GM19023 (cell line): ENCODE measurements around the gene FAM120B.
"Not testable (repeated sequence)": the region's sequence is repeated elsewhere in the genome, so short reads cannot be mapped to it uniquely, and the experiment has no call there.

Source experiments
- ATAC-seq: cut with Tn5 transposase; IDR thresholded peaks from one replicate; pipeline ENCODE4 v1.9.1; 2021; ENCODE audit warnings: mild to moderate bottlenecking, moderate library complexity; ENCODE audit not compliant: unreplicated experiment

The FAM120B gene

GRCh38 chr6:170355190-170355589 is 48.6 kb downstream of the FAM120B start:
- not testable (repeated sequence) for ATAC-seq

DNA sequence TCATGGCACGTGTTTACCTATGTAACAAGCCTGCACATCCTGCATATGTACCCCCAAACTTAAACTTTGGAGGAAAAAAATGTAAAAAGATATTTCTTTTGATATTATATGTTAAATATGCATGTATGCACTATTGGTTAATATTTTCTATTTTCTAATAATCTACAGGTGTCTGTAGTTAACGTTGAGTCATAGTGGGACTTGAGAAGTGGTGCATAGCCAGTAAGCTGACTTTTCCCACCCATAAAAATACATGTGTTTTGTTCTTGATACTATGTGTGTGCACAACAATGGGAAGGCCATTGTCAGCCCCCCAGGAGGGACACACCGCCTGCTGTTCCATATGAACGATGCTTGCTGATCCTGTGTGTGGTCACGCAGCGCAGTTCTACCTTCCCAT is 49.1 kb downstream of the FAM120B start:
- no peak for ATAC-seq

- ATAC-seq = no peak
Observed at GRCh38 chr6:170357812-170358211, 51.3 kb downstream of the FAM120B start.

GRCh38 chr6:170358496-170358895 is 51.9 kb downstream of the FAM120B start:
- ATAC-seq = no peak

- ATAC-seq = no peak
Observed at GRCh38 chr6:170360476-170360875, 53.9 kb downstream of the FAM120B start.

DNA sequence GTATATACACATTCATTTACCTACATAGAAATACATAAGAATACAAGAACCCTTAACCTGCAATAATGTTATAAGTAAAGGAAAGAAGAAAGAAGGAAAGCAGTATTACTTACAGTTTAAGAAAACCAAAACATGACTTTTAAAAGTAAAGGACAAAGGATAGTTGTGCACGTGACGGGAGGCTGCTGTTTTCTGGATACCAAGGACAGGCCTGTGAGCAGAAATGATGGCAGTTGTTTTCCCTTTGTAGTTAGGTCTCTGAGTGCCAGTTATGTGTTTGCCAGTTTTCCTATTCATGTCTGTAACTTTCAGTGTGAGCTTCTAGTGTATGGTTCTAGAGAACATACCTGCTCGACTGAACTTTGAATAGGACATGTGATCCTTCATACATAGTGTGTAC is 54.8 kb downstream of the FAM120B start:
- ATAC-seq = no peak

- ATAC-seq = no peak
Observed at GRCh38 chr6:170362121-170362520, 55.6 kb downstream of the FAM120B start.

DNA sequence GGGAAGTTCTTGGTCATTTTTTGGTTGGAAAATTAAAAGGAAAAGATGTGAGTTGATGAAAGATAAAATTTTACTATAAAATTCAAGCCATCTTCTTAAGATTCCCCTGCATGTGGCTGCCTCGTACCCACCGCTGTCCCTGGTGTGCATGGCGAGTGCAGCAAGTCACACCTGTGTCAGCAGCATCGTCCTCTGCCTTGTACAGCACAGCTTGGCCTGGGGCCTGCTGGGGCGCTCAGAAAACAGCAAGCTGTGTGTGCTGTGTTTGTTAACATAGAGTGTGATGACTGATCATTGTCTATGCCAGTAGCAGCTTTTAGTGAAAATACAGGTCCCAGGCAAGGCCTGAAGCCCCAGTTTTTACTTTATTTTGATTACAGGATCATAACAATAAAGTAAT is 56.7 kb downstream of the FAM120B start:
- ATAC-seq = no peak

- ATAC-seq = no peak
Observed at GRCh38 chr6:170365121-170365520, 58.6 kb downstream of the FAM120B start.

- no peak for ATAC-seq
Observed at GRCh38 chr6:170365593-170365992, 59.0 kb downstream of the FAM120B start.

DNA sequence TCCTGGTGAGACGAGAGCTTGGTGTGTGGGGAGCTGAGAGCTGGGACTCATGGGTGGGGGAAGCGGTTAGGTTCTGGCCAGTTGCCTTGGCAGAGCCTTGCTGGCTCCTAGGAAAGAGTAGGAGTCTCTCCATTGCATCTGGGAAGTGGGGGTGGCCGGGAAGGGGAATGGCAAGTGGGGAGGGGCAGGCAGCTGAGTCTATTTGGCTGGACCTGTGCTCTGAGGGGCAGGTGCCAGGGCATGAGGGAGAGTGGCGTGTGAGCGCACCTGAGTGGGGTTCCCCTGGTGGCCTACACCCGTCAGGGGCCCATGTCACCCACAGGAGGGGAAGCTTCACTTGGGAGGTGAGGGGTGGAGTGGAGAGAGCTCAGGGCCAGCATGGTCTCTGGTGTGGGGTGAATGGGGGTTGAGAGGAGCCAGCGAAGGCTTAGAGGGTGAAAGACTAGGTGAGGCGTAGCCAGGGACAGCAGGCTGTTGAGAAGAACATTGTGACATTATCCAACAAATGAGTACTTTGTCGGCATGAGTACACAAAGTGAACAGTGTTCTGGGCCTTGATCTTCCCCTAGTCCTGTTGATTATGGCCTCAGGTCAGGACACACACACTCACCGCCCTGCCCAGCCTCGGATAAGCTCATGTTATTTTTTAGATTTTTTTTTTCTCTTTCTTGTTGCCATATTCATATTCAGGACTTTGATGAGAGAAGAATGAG is 59.8 kb downstream of the FAM120B start:
- no peak for ATAC-seq

GRCh38 chr6:170367241-170367640 is 60.7 kb downstream of the FAM120B start:
- ATAC-seq = no peak

DNA sequence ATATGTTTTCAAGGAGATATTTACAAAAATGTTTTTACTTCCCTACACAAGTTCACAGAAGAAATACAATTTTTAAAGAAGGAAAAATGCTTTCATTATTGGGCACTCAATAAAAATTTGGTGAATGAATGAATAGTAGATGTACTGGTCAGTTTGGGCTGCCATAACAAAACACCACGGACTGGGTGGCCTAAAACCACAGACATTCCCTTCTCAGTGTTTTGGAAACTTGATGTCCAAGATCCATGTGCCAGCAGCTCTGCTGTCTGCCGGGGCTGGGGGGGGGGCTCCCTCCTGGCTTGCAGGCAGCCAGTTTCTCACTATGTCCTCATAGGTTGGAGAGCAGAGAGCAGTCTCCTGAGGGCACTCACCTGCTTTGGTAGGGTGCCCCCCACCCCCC is 62.0 kb downstream of the FAM120B start:
- no peak for ATAC-seq

- no peak for ATAC-seq
Observed at GRCh38 chr6:170369403-170369802, 62.8 kb downstream of the FAM120B start.

- ATAC-seq = no peak
Observed at GRCh38 chr6:170370416-170370815, 63.9 kb downstream of the FAM120B start.

DNA sequence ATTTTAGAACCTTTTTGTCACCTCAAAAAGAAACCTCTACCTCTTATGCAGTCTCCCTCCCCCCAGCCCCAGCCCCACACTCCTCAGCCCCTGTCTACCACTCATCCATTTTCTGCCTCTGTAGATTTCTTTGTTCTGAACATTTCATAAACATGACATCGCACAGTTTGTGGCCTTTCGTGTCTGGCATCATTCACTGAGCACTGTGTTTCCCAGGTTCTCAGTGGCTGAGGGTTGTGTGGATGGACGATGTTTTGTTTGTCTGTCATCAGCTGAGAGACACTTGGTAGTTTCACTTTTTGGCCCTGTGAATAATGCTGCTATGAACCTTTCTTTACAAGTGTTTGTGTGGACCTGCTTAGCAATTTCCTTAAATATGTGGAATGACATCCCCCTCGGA is 64.5 kb downstream of the FAM120B start:
- no peak for ATAC-seq

DNA sequence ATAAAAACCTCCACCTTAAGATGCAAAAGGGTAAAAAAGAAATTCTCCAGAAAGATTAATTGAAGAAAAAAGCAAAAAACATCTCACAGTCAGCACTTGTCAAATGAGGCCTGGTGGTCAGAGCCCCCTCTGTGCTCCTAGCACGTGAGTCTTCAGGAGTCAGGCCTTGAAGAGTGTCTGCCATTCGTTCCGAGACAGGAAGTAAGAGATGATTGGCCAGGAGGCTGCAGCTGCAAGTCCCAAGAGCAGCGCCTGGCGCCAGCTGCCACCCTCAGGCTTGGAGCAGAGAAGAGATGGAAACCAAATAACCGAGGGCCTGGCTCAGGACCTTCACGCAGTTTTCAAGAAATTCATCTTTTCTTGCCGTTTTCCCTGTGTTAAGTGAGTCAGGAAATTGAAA is 65.0 kb downstream of the FAM120B start:
- ATAC-seq = no peak

DNA sequence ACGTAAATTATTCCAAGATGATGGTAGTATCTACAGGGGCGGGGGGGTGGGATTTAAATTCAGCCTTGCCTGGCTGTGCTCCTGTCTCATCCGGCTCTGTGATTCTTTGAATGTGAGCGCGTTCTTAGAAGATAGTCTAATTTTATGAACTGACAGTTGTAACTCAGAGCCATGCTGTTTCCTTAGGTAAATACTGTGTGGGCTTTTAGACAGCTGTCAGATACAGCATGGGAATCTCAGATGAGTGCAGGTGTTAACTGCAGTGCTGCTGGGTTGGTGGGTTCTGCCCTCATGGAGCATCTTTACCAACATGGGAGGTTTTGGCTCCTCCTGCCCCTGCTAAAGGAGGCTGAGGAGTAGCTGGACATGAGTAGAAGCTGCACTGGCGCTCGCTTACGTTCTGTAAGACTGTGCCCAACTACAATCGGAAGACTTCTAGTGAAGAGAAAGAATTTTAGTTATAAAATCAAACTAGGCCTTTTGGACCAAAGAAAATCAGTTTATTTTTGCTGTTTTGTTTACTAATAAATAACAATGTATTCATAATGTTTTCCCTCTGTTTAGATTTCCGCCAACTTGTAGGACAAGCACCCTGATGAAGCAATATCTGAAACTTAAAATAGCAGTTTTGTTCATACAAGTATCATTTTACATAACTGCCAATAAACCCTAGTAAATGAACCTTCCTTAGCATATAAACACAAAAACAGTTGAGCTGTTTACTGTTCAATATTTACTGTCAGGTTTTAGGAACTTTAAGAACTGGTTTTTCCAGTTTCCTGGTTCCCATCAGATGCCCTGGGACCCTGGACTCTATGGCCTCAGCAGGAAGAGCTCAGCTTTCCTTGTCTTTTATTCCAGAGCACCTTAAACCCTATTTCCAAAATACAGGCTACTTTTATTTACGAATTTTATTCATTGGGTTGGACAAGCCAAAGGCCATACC is 66.1 kb downstream of the FAM120B start:
- no peak for ATAC-seq

DNA sequence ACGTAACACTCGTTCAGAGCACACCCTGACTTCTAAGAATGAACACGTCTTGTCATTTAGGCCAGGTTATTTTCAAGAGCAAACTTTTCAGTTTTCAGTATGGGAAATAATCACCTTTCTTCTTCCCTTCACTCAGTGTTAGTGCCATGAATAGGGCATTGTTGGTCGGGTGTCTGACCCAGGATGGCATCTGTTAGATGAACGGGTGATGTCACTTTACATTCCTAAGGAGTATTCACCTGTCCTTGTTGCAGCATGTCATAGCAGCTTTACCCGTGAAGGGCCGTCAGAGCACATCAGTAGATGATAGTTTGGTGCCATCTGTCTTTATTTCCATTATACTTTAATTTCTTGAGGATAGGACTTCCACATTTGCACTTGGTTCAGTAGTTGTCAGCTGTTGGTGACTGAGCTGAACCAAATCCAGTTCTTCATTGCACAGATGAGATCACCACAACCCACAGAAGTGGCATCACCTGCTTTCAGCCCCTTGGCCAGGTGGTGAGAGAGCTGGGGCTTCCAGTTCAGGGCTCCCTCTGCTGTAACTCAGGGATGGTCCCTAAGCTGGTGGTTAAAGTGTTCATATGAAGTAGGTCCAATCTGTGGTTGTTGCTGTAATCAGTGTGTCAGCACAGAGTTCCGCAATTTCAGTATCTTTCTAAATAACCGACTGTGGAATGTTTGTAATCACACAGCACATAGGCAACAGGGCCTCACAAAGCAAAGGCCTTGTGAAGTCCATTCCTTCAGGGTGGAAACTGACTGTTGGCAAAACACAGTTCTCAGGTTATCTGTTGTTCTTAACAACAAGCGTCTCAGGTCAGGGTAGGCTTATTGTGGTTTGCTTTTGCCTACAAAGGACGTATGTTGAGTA is 68.2 kb downstream of the FAM120B start:
- ATAC-seq = no peak

GRCh38 chr6:170375661-170376060 is 69.1 kb downstream of the FAM120B start:
- ATAC-seq = no peak

DNA sequence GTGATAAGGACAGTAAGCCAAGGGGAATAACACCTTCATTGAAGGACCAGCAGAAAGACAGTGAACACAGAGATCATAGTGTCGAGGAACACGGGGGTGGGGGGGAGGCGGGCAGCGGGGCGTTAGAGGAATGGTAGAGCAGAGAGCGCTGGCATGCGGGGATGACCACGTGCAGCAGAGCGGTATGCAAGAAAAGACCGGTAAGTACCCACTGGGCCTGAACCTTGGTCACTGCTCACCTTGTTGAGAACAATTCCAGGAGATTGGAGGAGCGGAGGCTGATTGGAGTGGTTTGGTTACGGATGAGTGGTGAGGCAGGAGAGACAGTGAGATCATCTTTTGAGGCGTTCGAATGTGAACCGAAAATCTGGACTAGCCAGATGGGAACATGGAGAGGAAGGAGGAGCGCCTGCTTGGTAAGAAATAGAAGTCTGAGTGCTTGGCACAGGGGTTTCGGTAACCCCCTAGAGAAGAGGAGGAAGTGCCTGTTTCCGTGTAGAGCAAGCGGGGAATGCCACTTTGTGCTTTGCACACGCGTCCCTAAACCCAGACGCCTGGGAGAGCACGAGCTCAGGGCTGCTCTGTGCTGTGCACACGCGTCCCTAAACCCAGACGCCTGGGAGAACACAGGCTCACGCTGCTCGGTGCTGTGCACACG is 70.0 kb downstream of the FAM120B start:
- no peak for ATAC-seq
